Measurements from ENCODE around the gene ASAP2. TPM values are rescaled to one million over a fixed set of nuclear protein-coding genes. Genes with fewer than 3 reads are reported as not detected.

ASAP2 gene
- total RNA-seq, 1 donor from 2014 or later: 49.6 TPM

DNA sequence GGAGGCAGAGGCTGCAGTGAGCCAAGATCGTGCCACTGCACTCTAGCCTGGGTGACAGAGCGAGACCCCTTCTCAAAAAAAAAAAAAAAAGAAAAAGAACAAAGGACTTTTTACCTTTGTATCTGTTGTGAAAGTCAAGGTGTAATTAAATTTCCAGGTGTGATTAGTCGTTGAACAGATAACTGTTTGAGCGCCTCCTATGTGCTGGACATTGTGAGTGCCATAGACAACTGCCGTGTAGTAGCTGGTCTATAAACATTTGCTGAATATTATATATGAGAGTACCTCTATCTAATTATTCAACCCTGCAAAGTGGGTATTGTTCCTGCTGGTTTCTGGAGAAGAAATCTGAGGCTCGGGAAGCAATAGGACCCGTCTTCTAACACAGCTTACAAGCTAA lies 71.8 kb downstream of the ASAP2 start:
- Mint-ChIP-seq H3K4me3 (ENCODE audit: unreplicated experiment) (no peak overlapping the region), H3K27ac (ENCODE audit: unreplicated experiment) (no peak overlapping the region), H3K4me1 (ENCODE audit: low read depth, unreplicated experiment) (peaks cover 21% of the 10 kb centered on the region), H3K9me3 (ENCODE audit: unreplicated experiment) (no peaks in the 10 kb centered on the region), H3K27me3 (ENCODE audit: unreplicated experiment) (peaks cover 3% of the 10 kb centered on the region), H3K36me3 (ENCODE audit: unreplicated experiment) (no peaks in the 10 kb centered on the region)
- TF ChIP-seq, protein P1, sequence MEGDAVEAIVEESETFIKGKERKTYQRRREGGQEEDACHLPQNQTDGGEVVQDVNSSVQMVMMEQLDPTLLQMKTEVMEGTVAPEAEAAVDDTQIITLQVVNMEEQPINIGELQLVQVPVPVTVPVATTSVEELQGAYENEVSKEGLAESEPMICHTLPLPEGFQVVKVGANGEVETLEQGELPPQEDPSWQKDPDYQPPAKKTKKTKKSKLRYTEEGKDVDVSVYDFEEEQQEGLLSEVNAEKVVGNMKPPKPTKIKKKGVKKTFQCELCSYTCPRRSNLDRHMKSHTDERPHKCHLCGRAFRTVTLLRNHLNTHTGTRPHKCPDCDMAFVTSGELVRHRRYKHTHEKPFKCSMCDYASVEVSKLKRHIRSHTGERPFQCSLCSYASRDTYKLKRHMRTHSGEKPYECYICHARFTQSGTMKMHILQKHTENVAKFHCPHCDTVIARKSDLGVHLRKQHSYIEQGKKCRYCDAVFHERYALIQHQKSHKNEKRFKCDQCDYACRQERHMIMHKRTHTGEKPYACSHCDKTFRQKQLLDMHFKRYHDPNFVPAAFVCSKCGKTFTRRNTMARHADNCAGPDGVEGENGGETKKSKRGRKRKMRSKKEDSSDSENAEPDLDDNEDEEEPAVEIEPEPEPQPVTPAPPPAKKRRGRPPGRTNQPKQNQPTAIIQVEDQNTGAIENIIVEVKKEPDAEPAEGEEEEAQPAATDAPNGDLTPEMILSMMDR (IDR thresholded peaks at IDR 0.05; ENCODE audit: partially characterized antibody, unreplicated experiment): no peak
- DNase-seq: no peak

DNA sequence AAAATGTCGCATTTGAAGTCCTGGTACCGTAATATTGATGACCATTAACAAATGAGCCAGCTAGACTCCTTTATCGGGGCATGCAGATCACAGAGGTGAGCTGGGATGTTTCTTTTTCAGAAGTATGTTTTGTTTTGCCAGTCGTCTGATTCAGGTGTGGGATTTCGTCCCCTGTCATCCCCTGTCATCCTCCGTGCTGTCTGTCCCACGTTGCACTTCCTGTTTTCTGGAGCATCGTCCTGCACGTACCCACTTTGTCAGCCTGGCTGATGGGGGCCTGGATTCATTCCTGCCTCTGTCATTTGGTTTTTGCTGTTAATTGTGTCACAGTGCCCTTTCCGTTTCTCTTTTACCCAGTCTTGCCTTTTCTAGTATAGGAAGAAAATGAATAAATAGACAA lies 72.8 kb downstream of the ASAP2 start:
- Mint-ChIP-seq H3K4me1 (ENCODE audit: low read depth, unreplicated experiment) (peaks cover 21% of the 10 kb centered on the region), H3K4me3 (ENCODE audit: unreplicated experiment) (no peak overlapping the region), H3K27me3 (ENCODE audit: unreplicated experiment) (peaks cover 3% of the 10 kb centered on the region), H3K9me3 (ENCODE audit: unreplicated experiment) (no peaks in the 10 kb centered on the region), H3K27ac (ENCODE audit: unreplicated experiment) (no peak overlapping the region), H3K36me3 (ENCODE audit: unreplicated experiment) (no peaks in the 10 kb centered on the region)
- no peak for DNase-seq
- TF ChIP-seq, protein P1 (IDR thresholded peaks at IDR 0.05; ENCODE audit: partially characterized antibody, unreplicated experiment): no peak

DNA sequence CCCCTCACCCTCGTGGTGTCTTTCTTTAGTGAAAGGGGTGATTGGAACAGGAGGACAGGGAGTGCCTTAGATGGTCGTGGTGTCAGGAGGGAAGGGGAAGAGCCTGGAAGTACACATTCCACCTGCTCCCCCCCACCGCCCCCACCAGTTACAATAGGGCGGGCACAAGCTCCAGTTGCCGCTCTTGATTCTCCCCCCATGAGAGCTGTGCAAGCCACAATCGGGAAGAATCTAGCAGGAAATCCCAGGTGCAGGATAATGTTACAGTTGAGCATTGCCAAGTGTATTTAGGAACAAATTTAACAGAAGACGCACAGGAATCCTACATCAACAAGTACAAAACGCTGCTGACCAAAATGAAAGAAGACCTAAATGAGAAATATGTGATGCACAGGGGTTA lies 73.6 kb downstream of the ASAP2 start:
- Mint-ChIP-seq H3K36me3 (ENCODE audit: unreplicated experiment) (no peaks in the 10 kb centered on the region), H3K9me3 (ENCODE audit: unreplicated experiment) (no peaks in the 10 kb centered on the region), H3K27ac (ENCODE audit: unreplicated experiment) (no peak overlapping the region), H3K27me3 (ENCODE audit: unreplicated experiment) (peaks cover 3% of the 10 kb centered on the region), H3K4me3 (ENCODE audit: unreplicated experiment) (no peak overlapping the region), H3K4me1 (ENCODE audit: low read depth, unreplicated experiment) (peaks cover 25% of the 10 kb centered on the region)
- TF ChIP-seq, protein P1 (IDR thresholded peaks at IDR 0.05; ENCODE audit: partially characterized antibody, unreplicated experiment): no peak
- no peak for DNase-seq

DNA sequence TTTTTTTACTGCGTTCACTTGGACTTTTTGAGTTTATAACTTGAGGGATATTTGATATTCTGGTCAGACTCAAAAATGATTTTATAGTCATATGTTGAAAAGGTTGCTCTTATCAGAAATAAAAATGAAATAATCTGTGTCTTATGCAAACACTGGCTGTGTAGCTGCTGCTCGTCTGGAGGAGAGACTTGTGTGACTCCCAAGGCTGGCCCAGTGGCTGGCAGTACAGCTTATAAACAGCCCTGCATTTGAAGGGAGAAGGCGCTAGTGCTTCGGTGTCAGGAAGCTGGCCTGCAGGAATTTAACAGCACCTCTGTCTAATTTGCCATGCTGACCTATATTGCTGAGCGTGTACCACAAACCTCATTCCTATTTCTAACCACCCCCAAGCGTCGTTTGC lies 74.5 kb downstream of the ASAP2 start:
- Mint-ChIP-seq H3K4me3 (ENCODE audit: unreplicated experiment) (no peak overlapping the region), H3K4me1 (ENCODE audit: low read depth, unreplicated experiment) (peaks cover 26% of the 10 kb centered on the region), H3K27me3 (ENCODE audit: unreplicated experiment) (peaks cover 3% of the 10 kb centered on the region), H3K27ac (ENCODE audit: unreplicated experiment) (no peak overlapping the region), H3K9me3 (ENCODE audit: unreplicated experiment) (no peaks in the 10 kb centered on the region), H3K36me3 (ENCODE audit: unreplicated experiment) (no peaks in the 10 kb centered on the region)
- DNase-seq: no peak
- TF ChIP-seq, protein P1 (IDR thresholded peaks at IDR 0.05; ENCODE audit: partially characterized antibody, unreplicated experiment): no peak

DNA sequence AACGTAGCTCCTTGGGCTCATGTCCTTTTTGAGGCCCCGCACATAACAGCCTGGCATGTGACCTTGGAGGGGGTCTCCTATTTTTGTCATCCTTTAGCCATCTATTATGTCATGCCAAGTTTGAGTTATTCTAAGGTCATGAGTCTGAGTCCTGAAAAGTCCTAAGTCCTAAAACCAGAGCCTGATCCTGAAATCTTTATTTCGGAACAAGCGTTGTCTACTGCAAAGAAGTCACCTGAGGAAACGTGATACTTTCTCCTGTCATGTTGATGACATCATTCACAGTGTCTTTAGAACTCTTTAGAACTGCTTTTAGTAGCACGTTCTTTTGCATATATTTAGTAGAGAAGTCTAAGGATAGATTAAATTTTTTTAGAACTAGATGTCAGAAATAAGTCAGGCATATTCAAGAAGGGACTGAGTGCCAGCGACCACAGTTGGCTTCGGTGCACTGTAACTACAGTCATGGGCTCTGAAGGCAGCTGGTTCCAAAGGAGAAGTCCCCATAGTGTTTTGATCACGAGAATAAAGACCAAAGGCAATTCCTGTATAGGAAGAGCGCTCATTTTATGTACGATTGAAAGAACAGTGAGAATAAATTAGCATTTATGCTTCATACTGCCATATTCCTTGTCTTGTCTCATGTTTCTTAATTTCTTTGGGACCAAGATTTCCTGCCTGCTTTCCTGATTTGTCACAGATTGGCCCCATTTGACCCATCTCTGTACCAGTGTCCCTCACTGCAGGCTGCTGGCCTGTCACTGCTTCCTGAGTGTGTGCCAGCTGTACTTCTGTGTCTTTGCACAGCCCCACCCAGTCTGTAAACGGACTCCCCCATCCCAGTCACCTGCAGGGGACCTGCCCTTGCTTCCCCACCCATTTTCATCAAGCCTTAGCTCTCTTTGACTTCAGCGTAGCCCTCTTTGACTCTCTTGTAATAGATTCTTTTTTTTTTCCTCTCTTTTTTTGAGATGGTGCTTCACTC lies 75.8 kb downstream of the ASAP2 start:
- peak overlapping the region; percentile 44 for H3K27ac Mint-ChIP-seq (ENCODE audit: unreplicated experiment)
- H3K9me3 Mint-ChIP-seq (ENCODE audit: unreplicated experiment): no peaks in the 10 kb centered on the region
- no peak for DNase-seq
- H3K4me1 Mint-ChIP-seq (ENCODE audit: low read depth, unreplicated experiment): peaks cover 23% of the 10 kb centered on the region
- no peaks in the 10 kb centered on the region for H3K36me3 Mint-ChIP-seq (ENCODE audit: unreplicated experiment)
- no peak overlapping the region for H3K4me3 Mint-ChIP-seq (ENCODE audit: unreplicated experiment)
- TF ChIP-seq, protein P1 (IDR thresholded peaks at IDR 0.05; ENCODE audit: partially characterized antibody, unreplicated experiment): no peak
- peaks cover 3% of the 10 kb centered on the region for H3K27me3 Mint-ChIP-seq (ENCODE audit: unreplicated experiment)
